IMR-90 (cell line): ENCODE results near the gene RGS12. TPM values are rescaled to one million over a fixed set of nuclear protein-coding genes. Genes with fewer than 3 reads are reported as not detected.

ENCODE experiments used
- ATAC-seq: fragments of 200-7000 bp; cut with Tn5 transposase; 2 replicates; pipeline ENCODE4 v1.9.1; 2020; ENCODE audit warnings: low read depth, mild to moderate bottlenecking, moderate library complexity
- BruUV-seq: library from RNA; stranded (reverse); fragments of 400-500 nt; replicated peaks from 2 replicates; lab custom pipeline; 2021; lab: Mats Ljungman, UMichigan
- CTCF ChIA-PET: fragments of 300-600 bp; formaldehyde crosslinking; extraction: SDS; loops from one replicate; lab custom pipeline; 2021; ENCODE audit warnings: antibody characterized with exemption; lab: Yijun Ruan, JAX
- POLR2A ChIA-PET: fragments of 300-600 bp; sonication (Branson Sonifier 250); formaldehyde crosslinking; loops from one replicate; lab custom pipeline; 2022; ENCODE audit warnings: antibody characterized with exemption; ENCODE audit not compliant: unreplicated experiment; lab: Charles Lee
- DNase-seq: peaks from one replicate; pipeline ENCODE4 v3.0.0; 2013
- H2AFZ ChIP-seq: replicated peaks from 2 replicates; pipeline ENCODE3; 2013; ENCODE audit warnings: low read length, mild to moderate bottlenecking; ENCODE audit not compliant: poor library complexity
- H2AK5ac ChIP-seq: 2 replicates; pipeline ENCODE4 v1.6.1; 2013; ENCODE audit warnings: low read depth, low read length, inconsistent platforms
- H2AK9ac ChIP-seq: replicated peaks from 2 replicates; pipeline ENCODE3; 2013; ENCODE audit warnings: mild to moderate bottlenecking, low read depth, low read length, moderate library complexity; ENCODE audit not compliant: poor library complexity
- H2BK120ac ChIP-seq: 2 replicates; pipeline ENCODE4 v1.6.1; 2013; ENCODE audit warnings: low read depth, low read length, inconsistent platforms
- H2BK15ac ChIP-seq: 3 replicates; pipeline ENCODE4 v1.6.1; 2013; ENCODE audit warnings: low read depth, low read length, inconsistent platforms
- H2BK20ac ChIP-seq: 2 replicates; pipeline ENCODE4 v1.6.1; 2013; ENCODE audit warnings: low read depth, mild to moderate bottlenecking, inconsistent platforms, low read length, moderate library complexity
- H2BK5ac ChIP-seq: 2 replicates; pipeline ENCODE4 v1.6.1; 2013; ENCODE audit warnings: mild to moderate bottlenecking, low read depth, low read length, inconsistent platforms; ENCODE audit not compliant: poor library complexity, severe bottlenecking
- H3K14ac ChIP-seq: replicated peaks from 2 replicates; pipeline ENCODE4 v1.6.1; 2013; ENCODE audit warnings: low read depth, low read length, inconsistent platforms
- H3K18ac ChIP-seq: 2 replicates; pipeline ENCODE4 v1.6.1; 2013; ENCODE audit warnings: low read depth, low read length, control low read depth
- H3K23ac ChIP-seq: 2 replicates; pipeline ENCODE4 v1.6.1; 2013; ENCODE audit warnings: low read depth, low read length, inconsistent platforms
- H3K27ac ChIP-seq: 2 replicates; pipeline ENCODE4 v1.5.1; 2013; ENCODE audit warnings: mild to moderate bottlenecking, control low read depth, low read length; ENCODE audit not compliant: insufficient read depth
- H3K27me3 ChIP-seq: 2 replicates; pipeline ENCODE4 v1.6.1; 2013; ENCODE audit warnings: low read length; ENCODE audit not compliant: control insufficient read depth, insufficient read depth
- H3K36me3 ChIP-seq: 2 replicates; pipeline ENCODE4 v1.6.1; 2013; ENCODE audit warnings: low read length, mixed read lengths; ENCODE audit not compliant: control insufficient read depth, insufficient read depth
- H3K4ac ChIP-seq: 2 replicates; pipeline ENCODE4 v1.6.1; 2013; ENCODE audit warnings: low read depth, low read length, inconsistent platforms
- H3K4me1 ChIP-seq: 2 replicates; pipeline ENCODE4 v1.6.1; 2013; ENCODE audit warnings: low read length, mixed read lengths; ENCODE audit not compliant: control insufficient read depth, insufficient read depth
- H3K4me2 ChIP-seq: 2 replicates; pipeline ENCODE4 v1.6.1; 2013; ENCODE audit warnings: low read depth, mild to moderate bottlenecking, control low read depth, low read length, moderate library complexity
- H3K4me3 ChIP-seq: 2 replicates; pipeline ENCODE4 v1.5.1; 2013; ENCODE audit warnings: low read depth, mild to moderate bottlenecking, control low read depth, low read length, moderate library complexity; ENCODE audit not compliant: insufficient read depth
- H3K56ac ChIP-seq: 2 replicates; pipeline ENCODE4 v1.6.1; 2013; ENCODE audit warnings: low read length, inconsistent platforms; ENCODE audit not compliant: insufficient read depth; ENCODE audit errors: extremely low read depth
- H3K79me1 ChIP-seq, 2 experiments: 2 replicates each; pipeline ENCODE4 v1.6.1; 2013; ENCODE audit warnings: low read length in 2 of 2, inconsistent platforms in 1 of 2, low read depth in 1 of 2
- H3K9ac ChIP-seq: 2 replicates; pipeline ENCODE4 v1.6.1; 2013; ENCODE audit warnings: low read depth, low read length, control low read depth
- H3K9me1 ChIP-seq: 2 replicates; pipeline ENCODE4 v1.6.1; 2013; ENCODE audit warnings: low read length, inconsistent platforms; ENCODE audit not compliant: insufficient read depth
- H3K9me3 ChIP-seq: 2 replicates; pipeline ENCODE4 v1.6.1; 2013; ENCODE audit warnings: low read length; ENCODE audit not compliant: control insufficient read depth, insufficient read depth
- H4K20me1 ChIP-seq: 2 replicates; pipeline ENCODE4 v1.6.1; 2013; ENCODE audit warnings: low read length, inconsistent platforms; ENCODE audit not compliant: insufficient read depth
- H4K5ac ChIP-seq: 2 replicates; pipeline ENCODE4 v1.6.1; 2013; ENCODE audit warnings: mild to moderate bottlenecking, low read depth, low read length, control low read depth
- H4K8ac ChIP-seq, 2 experiments: 2 replicates each; pipeline ENCODE4 v1.6.1; 2013; ENCODE audit warnings: low read depth in 2 of 2, low read length in 2 of 2, control low read depth in 1 of 2, inconsistent platforms in 1 of 2
- H4K91ac ChIP-seq: 2 replicates; pipeline ENCODE4 v1.6.1; 2013; ENCODE audit warnings: low read depth, low read length, inconsistent platforms; ENCODE audit not compliant: insufficient read depth
- CEBPB ChIP-seq: IDR thresholded peaks from 2 replicates; pipeline ENCODE4 v1.6.1; 2012; ENCODE audit warnings: low read depth, low read length, improper control_type of control experiment
- FOS ChIP-seq: fragments of 150-350 bp; IDR thresholded peaks from 2 replicates; pipeline ENCODE4 v1.6.1; 2016; ENCODE audit warnings: low read depth, low read length
- NFE2L2 ChIP-seq: fragments of 150-350 bp; IDR thresholded peaks from 2 replicates; pipeline ENCODE4 v1.6.1; 2016; ENCODE audit warnings: low read depth, mild to moderate bottlenecking, low read length
- WGBS, 2 experiments: methylation state at CpG; one replicate each; pipeline versions ENCODE4 v1.1.5 to v1.1.7; 2013; ENCODE audit warnings: missing lambda C conversion rate in 2 of 2; ENCODE audit not compliant: insufficient read length in 1 of 2; ENCODE audit errors: extremely low coverage in 2 of 2; 5-methylcytosine and 5-hydroxymethylcytosine counted together
- dilution Hi-C: fragments of 300-500 bp; cut with HindIII; formaldehyde crosslinking; loops from one replicate; pipeline ENCODE4 v1.14.3; 2018; ENCODE audit warnings: low sequenced_read_pairs; ENCODE audit not compliant: unreplicated experiment
- in situ Hi-C: fragments of 300-500 bp; cut with MboI; formaldehyde crosslinking; loops from 3 replicates; pipeline ENCODE4 v1.14.3; 2019; ENCODE audit warnings: low sequenced_read_pairs, inconsistent platforms, mixed read lengths
- intact Hi-C: fragments of 100-400 bp; cut with micrococcal nuclease; formaldehyde crosslinking; loops from 2 replicates; pipeline ENCODE4 v1.10.0; 2022
- polyA plus RNA-seq, 3 experiments: library from polyadenylated mRNA; depleted of rRNA; stranded (reverse); fragments of >200 nt; gene quantifications; 2 replicates each; pipeline ENCODE4 v1.2.3, GENCODE V29; 2012; ENCODE audit warnings: low replicate concordance in 1 of 3
- total RNA-seq: library from RNA; depleted of rRNA; stranded (reverse); fragments of >200 nt; gene quantifications from 2 replicates; pipeline ENCODE4 v1.2.3, GENCODE V29; 2012

RGS12 gene
- total and polyA plus RNA-seq, 2 of the 4 experiments (the other 2 are of a cell fraction): 11.8 to 12.0 TPM

GRCh38 chr4:3252831-3253641, 39.8 kb upstream of the RGS12 start:
- Histone ChIP-seq H3K4me3 (no peak overlapping the region), H2BK5ac (no peak overlapping the region), H3K27me3 (no peaks in the 10 kb centered on the region; the same call in 1 of the 2 replicates), H3K18ac (no peak overlapping the region), H3K79me1 (no peaks in the 10 kb centered on the region), H3K23ac (no peak overlapping the region), H4K20me1 (no peaks in the 10 kb centered on the region), H2AK5ac (no peak overlapping the region), H3K27ac (no peak overlapping the region), H2BK120ac (no peak overlapping the region), H3K4ac (no peak overlapping the region), H3K4me2 (no peak overlapping the region), H4K91ac (no peak overlapping the region), H2AFZ (no peak overlapping the region), H3K9me3 (no peaks in the 10 kb centered on the region), H4K5ac (no peak overlapping the region), H3K4me1 (no peaks in the 10 kb centered on the region), H2AK9ac (peak overlapping the region; percentile 5), H3K56ac (no peak overlapping the region), H3K14ac (no peak overlapping the region), H3K9me1 (no peaks in the 10 kb centered on the region), H2BK20ac (no peak overlapping the region), H3K36me3 (no peaks in the 10 kb centered on the region), H3K9ac (no peak overlapping the region), H2BK15ac (no peak overlapping the region), H4K8ac (no peak overlapping the region)
- TF ChIP-seq FOS (no peak), CEBPB (no peak), NFE2L2 (no peak)
- no TSS peak for BruUV-seq
- in situ Hi-C loops (no loop called here), intact Hi-C loops (no loop called here), dilution Hi-C loops (no loop called here)
- no peak for ATAC-seq
- ChIA-PET CTCF (no interaction called here), POLR2A (no interaction called here)
- no peak for DNase-seq
- WGBS, 2 experiments: 89% methylated on average over 21 of the region's 38 CpGs; no CpG with 5 or more reads in 1 of the 2 experiments
